ENCODE data around the gene ZNF283.
"Not testable (repeated sequence)": the region's sequence is repeated elsewhere in the genome, so short reads cannot be mapped to it uniquely, and the experiment has no call there.

ZNF283 gene

GRCh38 chr19:43798546-43799409 lies 28.3 kb upstream of the ZNF283 start:
- no peak for TF ChIP-seq SP1 (IDR thresholded peaks at IDR 0.05)
- no peak for TF ChIP-seq L3MBTL2 (conservative IDR thresholded peaks at IDR 0.05)
- TF ChIP-seq NFRKB (IDR thresholded peaks at IDR 0.05) = no peak
- no peak for TF ChIP-seq FOXM1 (IDR thresholded peaks at IDR 0.05; ENCODE audit: borderline replicate concordance)
- TF ChIP-seq BHLHE40 (IDR thresholded peaks at IDR 0.05; ENCODE audit: borderline replicate concordance) = no peak
- no peak for TF ChIP-seq CTBP1 (IDR thresholded peaks at IDR 0.05; ENCODE audit: borderline replicate concordance)
- TF ChIP-seq ELF4 (IDR thresholded peaks at IDR 0.05) = no peak
- TF ChIP-seq TARDBP (IDR thresholded peaks at IDR 0.05) = no peak
- POLR2A ChIA-PET = interaction anchor here (0.8 kb wide), 1 partner anchor 28 kb away, joined by 3 read pairs; the partner anchor contains the start of gene ZNF283
- CTCF ChIA-PET = no interaction called here
- no peak for DNase-seq (ENCODE audit: extremely low spot score)

- no peak for DNase-seq (ENCODE audit: extremely low spot score)
- CTCF ChIA-PET = no interaction called here
- POLR2A ChIA-PET = interaction anchor here (0.8 kb wide), 1 partner anchor 27 kb away, joined by 3 read pairs; the partner anchor contains the start of gene ZNF283
- TF ChIP-seq BHLHE40 (IDR thresholded peaks at IDR 0.05; ENCODE audit: borderline replicate concordance) = no peak
- TF ChIP-seq ELF4 (IDR thresholded peaks at IDR 0.05) = no peak
- no peak for TF ChIP-seq CTBP1 (IDR thresholded peaks at IDR 0.05; ENCODE audit: borderline replicate concordance)
- no peak for TF ChIP-seq L3MBTL2 (conservative IDR thresholded peaks at IDR 0.05)
- TF ChIP-seq ARNT (IDR thresholded peaks at IDR 0.05) = no peak
- TF ChIP-seq FOXM1 (IDR thresholded peaks at IDR 0.05; ENCODE audit: borderline replicate concordance) = no peak
- no peak for TF ChIP-seq TARDBP (IDR thresholded peaks at IDR 0.05)
- TF ChIP-seq FOXA1 (IDR thresholded peaks at IDR 0.05) = no peak
- TF ChIP-seq SUZ12 (IDR thresholded peaks at IDR 0.05) = no peak
- TF ChIP-seq FOXK2 (IDR thresholded peaks at IDR 0.05) = no peak
- no peak for TF ChIP-seq ZNF384 (IDR thresholded peaks at IDR 0.05)
- no peak for TF ChIP-seq SP1 (IDR thresholded peaks at IDR 0.05)
- TF ChIP-seq LEF1 (IDR thresholded peaks at IDR 0.05; ENCODE audit: borderline replicate concordance) = no peak
Observed at GRCh38 chr19:43799502-43800142, 27.5 kb upstream of the ZNF283 start.

DNA sequence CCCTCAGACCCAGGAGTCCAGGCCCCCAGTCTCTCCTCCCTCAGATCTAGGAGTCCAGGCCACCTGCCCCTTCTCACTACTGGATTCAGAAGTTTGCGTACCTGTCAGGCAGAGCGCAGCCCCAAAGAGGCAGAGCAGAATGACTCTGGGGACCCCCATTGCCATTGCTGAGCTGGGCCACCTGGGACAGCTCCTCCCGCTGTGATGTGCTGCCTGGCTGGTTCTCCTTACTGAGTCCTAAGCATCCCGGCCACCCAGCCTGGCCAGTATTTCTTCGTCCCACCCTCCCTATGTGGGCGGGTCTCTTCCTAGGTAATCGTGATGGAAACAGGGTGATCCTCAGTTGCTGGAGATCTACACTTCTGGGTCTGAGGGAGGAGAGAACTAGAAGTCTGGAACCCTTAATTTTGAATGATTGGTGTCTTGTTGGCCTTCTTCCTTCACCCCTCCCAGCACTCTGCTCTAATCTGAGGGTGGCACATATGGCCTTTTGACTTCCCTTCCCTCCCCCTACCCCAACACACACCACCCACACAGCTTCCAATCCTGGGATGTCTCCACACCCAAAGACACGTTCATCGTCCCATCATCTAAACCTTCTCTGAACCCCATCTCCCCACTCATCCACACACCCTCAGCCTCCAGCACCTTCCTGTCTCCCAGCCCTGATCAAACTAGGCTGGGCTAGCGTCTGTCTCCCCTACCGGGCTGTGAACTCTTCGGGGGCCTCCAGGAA lies 24.7 kb upstream of the ZNF283 start, which contains the start of gene LYPD5:
TSS of gene LYPD5 (minus strand) at position 232 of the 736 bp plus-strand sequence. CDS start at position 165, 67 bp downstream.
- CTCF ChIA-PET = interaction anchor here (0.6 kb wide), 1 partner anchor 17 kb away, joined by 3 read pairs; no protein-coding TSS in a partner anchor
- POLR2A ChIA-PET = no interaction called here
- no peak for TF ChIP-seq ELF4 (IDR thresholded peaks at IDR 0.05)
- TF ChIP-seq SP1 (IDR thresholded peaks at IDR 0.05) = no peak
- TF ChIP-seq FOXA1 (IDR thresholded peaks at IDR 0.05) = no peak
- no peak for TF ChIP-seq NFRKB (IDR thresholded peaks at IDR 0.05)
- no peak for TF ChIP-seq BHLHE40 (IDR thresholded peaks at IDR 0.05; ENCODE audit: borderline replicate concordance)
- TF ChIP-seq L3MBTL2 (conservative IDR thresholded peaks at IDR 0.05) = no peak
- no peak for TF ChIP-seq FOXK2 (IDR thresholded peaks at IDR 0.05)
- no peak for TF ChIP-seq LEF1 (IDR thresholded peaks at IDR 0.05; ENCODE audit: borderline replicate concordance)
- TF ChIP-seq ZNF384 (IDR thresholded peaks at IDR 0.05) = no peak
- TF ChIP-seq PKNOX1 (IDR thresholded peaks at IDR 0.05) = no peak
- no peak for TF ChIP-seq FOXM1 (IDR thresholded peaks at IDR 0.05; ENCODE audit: borderline replicate concordance)
- no peak for TF ChIP-seq ARNT (IDR thresholded peaks at IDR 0.05)
- TF ChIP-seq SUZ12 (IDR thresholded peaks at IDR 0.05) = no peak
- TF ChIP-seq TARDBP (IDR thresholded peaks at IDR 0.05) = no peak
- no peak for TF ChIP-seq HDGF (IDR thresholded peaks at IDR 0.05; ENCODE audit: borderline replicate concordance)
- no peak for DNase-seq (ENCODE audit: extremely low spot score)

DNA sequence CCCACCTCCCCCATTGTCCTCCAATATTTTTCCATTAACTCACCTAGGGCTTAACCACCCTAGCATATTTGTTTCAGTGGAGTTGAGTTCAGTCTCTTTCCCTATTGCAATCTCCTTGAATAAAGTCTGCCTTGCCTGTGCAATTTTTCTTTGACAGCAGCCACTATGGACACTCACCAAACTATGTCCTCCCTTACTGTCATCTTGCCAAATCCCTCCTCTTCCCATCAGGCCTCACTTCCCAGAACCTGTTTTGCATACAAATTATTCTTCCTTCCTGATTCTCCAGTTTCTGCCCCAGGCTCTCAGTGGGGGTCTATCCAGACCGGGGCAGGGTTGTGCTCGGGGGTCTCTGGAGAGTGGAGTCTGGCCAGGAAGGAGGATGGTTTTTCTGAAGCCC lies 22.7 kb upstream of the ZNF283 start:
- ChIA-PET CTCF (interaction anchor here (0.9 kb wide), 1 partner anchor 43 kb away, joined by 4 read pairs; no protein-coding TSS in a partner anchor), POLR2A (no interaction called here)
- TF ChIP-seq HDGF (IDR thresholded peaks at IDR 0.05; ENCODE audit: borderline replicate concordance) (no peak), BHLHE40 (IDR thresholded peaks at IDR 0.05; ENCODE audit: borderline replicate concordance) (no peak), NFRKB (IDR thresholded peaks at IDR 0.05) (no peak), FOXK2 (IDR thresholded peaks at IDR 0.05) (no peak), LEF1 (IDR thresholded peaks at IDR 0.05; ENCODE audit: borderline replicate concordance) (no peak), CTBP1 (IDR thresholded peaks at IDR 0.05; ENCODE audit: borderline replicate concordance) (no peak), SUZ12 (IDR thresholded peaks at IDR 0.05) (no peak), ELF4 (IDR thresholded peaks at IDR 0.05) (no peak)
- DNase-seq (ENCODE audit: extremely low spot score) = no peak

GRCh38 chr19:43806401-43806800 lies 20.7 kb upstream of the ZNF283 start:
- POLR2A ChIA-PET; DNase-seq (ENCODE audit: extremely low spot score); CTCF ChIA-PET: not testable (repeated sequence)

DNA sequence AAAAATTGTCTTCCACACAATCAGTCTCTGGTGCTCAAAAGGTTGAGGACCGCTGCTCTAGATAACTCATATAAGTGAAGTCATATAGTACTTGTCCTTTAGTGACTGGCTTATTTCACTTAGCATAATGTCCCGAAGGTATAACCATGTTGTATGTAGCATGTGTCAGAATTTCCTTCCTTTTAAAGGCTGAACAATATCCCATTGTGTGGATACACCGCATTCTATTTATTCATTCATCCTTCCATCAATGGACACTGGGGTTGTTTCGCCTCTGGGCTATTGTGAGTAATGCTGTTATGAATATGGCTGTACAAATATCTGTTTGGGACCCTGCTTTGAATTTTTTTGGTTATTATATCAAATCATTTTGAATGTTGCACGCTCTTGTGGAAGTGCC lies 20.3 kb upstream of the ZNF283 start:
- DNase-seq (ENCODE audit: extremely low spot score) = no peak
- TF ChIP-seq FOXA1 (IDR thresholded peaks at IDR 0.05) = no peak
- no peak for TF ChIP-seq PKNOX1 (IDR thresholded peaks at IDR 0.05)
- no peak for TF ChIP-seq NFRKB (IDR thresholded peaks at IDR 0.05)
- TF ChIP-seq TARDBP (IDR thresholded peaks at IDR 0.05) = no peak
- TF ChIP-seq ZNF384 (IDR thresholded peaks at IDR 0.05) = no peak
- TF ChIP-seq BHLHE40 (IDR thresholded peaks at IDR 0.05; ENCODE audit: borderline replicate concordance) = no peak
- no peak for TF ChIP-seq FOXM1 (IDR thresholded peaks at IDR 0.05; ENCODE audit: borderline replicate concordance)
- TF ChIP-seq HDGF (IDR thresholded peaks at IDR 0.05; ENCODE audit: borderline replicate concordance) = no peak
- no peak for TF ChIP-seq ELF4 (IDR thresholded peaks at IDR 0.05)
- TF ChIP-seq SUZ12 (IDR thresholded peaks at IDR 0.05) = no peak
- no peak for TF ChIP-seq FOXK2 (IDR thresholded peaks at IDR 0.05)
- TF ChIP-seq CTBP1 (IDR thresholded peaks at IDR 0.05; ENCODE audit: borderline replicate concordance) = no peak
- no peak for TF ChIP-seq ARNT (IDR thresholded peaks at IDR 0.05)
- no peak for TF ChIP-seq LEF1 (IDR thresholded peaks at IDR 0.05; ENCODE audit: borderline replicate concordance)
- TF ChIP-seq L3MBTL2 (conservative IDR thresholded peaks at IDR 0.05) = no peak
- TF ChIP-seq SP1 (IDR thresholded peaks at IDR 0.05) = no peak
- ChIA-PET POLR2A (no interaction called here), CTCF (no interaction called here)
